Fibroblast of lung (primary cell): Measurements from ENCODE around the gene CD300LF.

Experiments used
- EZH2 ChIP-seq: IDR thresholded peaks from 2 replicates; pipeline ENCODE4 v1.5.1; 2012; ENCODE audit warnings: low read length, control low read depth, mild to moderate bottlenecking; ENCODE audit errors: missing control alignments
- TF ChIP-seq, protein P1 (sequence below), 2 donors: IDR thresholded peaks in 1 of 2; conservative IDR thresholded peaks in 1 of 2; 1 replicate in 1 of 2; 2 replicates in 1 of 2; pipeline ENCODE4 v1.5.1; 2011 to 2012; ENCODE audit warnings: low read length in 2 of 2, control low read depth in 1 of 2, inconsistent platforms in 1 of 2, low read depth in 1 of 2, mild to moderate bottlenecking in 1 of 2

GRCh38 chr17:74761419-74761818 is 48.7 kb upstream of the CD300LF start:
- TF ChIP-seq, protein P1, sequence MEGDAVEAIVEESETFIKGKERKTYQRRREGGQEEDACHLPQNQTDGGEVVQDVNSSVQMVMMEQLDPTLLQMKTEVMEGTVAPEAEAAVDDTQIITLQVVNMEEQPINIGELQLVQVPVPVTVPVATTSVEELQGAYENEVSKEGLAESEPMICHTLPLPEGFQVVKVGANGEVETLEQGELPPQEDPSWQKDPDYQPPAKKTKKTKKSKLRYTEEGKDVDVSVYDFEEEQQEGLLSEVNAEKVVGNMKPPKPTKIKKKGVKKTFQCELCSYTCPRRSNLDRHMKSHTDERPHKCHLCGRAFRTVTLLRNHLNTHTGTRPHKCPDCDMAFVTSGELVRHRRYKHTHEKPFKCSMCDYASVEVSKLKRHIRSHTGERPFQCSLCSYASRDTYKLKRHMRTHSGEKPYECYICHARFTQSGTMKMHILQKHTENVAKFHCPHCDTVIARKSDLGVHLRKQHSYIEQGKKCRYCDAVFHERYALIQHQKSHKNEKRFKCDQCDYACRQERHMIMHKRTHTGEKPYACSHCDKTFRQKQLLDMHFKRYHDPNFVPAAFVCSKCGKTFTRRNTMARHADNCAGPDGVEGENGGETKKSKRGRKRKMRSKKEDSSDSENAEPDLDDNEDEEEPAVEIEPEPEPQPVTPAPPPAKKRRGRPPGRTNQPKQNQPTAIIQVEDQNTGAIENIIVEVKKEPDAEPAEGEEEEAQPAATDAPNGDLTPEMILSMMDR (conservative IDR thresholded peaks at IDR 0.05 in 1 of 2, IDR thresholded peaks at IDR 0.05 in 1 of 2; ENCODE audit: low read depth in 1 of 2, low read length in 2 of 2) = no peak
- no peak for TF ChIP-seq EZH2
